Activated T-helper 9 cell treated with anti-CD3 and anti-CD28 coated beads, Interleukin-2, amount 50 U/mL, for 16 hours (primary cell): ENCODE results near the gene TMEM256.
A peak's percentile ranks its signal among the peaks of the same experiment; 100 is the strongest.
"Not testable (repeated sequence)": the region's sequence is repeated elsewhere in the genome, so short reads cannot be mapped to it uniquely, and the experiment has no call there.

Experiments
- DNase-seq: peaks from one replicate; pipeline ENCODE4 v3.0.0-alpha.2; 2020; ENCODE audit warnings: low read depth

Gene TMEM256

GRCh38 chr17:7383371-7383741 lies 20.5 kb downstream of the TMEM256 start:
- DNase-seq: no peak

DNA sequence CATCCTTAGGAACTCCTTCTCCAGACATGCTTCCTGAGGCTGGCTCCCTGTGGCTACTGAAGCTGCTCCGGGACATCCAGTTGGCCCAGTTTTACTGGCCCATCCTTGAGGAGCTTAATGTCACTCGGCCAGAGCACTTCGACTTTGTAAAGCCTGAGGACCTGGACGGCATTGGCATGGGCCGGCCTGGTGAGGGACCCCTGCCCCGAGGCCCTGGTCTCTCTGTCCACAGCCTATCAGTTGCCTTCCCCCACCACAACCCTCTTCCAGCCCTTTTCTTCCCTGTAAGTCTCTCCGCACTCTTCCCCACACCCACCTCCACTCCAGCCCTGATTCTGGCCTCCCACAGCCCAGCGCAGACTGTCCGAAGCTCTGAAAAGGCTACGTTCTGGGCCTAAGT lies 21.0 kb downstream of the TMEM256 start:
- DNase-seq: no peak

GRCh38 chr17:7380855-7381683 lies 22.8 kb downstream of the TMEM256 start, which contains the start of gene TNK1:
Gene TNK1 (plus strand): TSS chr17:7381089. CDS start chr17:7382927, 1,838 bp downstream.
- no peak for DNase-seq

DNA sequence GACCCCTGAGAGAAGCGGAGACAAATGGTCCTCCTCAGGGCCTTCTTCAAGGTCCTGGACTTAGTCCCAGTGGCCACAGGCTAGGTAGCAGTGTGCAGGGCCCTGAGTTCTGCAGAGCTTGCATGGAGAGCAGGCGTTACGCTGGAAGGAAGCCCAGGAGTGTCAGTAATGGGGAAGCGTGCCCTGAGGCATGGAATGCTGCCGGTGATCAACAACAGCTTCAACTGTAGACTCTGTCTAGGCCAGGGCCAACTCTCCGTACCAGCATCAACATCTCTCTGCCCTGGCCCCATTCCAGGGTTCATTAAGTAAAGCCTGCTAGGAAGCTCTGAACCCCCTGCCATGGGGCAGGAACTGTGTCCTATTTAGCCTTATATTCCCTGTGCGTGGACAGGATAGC lies 23.6 kb downstream of the TMEM256 start:
- DNase-seq: no peak

DNA sequence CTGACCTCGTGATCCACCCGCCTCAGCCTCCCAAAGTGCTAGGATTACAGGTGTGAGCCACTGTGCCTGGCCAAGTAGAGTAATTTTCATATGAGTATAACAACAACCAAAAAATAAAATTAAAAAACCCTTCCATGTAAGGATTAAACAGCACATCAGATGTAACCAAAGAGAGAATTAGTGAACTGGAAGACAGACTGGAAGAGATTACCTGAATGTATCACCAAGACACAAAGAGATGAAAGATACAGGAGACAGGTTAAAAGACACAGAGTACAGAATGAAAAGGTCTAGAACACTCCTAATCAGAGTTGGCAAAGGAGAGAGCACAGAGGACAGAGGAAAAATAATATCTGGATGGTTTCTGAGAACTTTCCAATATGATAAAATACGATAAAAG lies 24.8 kb downstream of the TMEM256 start:
- no peak for DNase-seq

DNA sequence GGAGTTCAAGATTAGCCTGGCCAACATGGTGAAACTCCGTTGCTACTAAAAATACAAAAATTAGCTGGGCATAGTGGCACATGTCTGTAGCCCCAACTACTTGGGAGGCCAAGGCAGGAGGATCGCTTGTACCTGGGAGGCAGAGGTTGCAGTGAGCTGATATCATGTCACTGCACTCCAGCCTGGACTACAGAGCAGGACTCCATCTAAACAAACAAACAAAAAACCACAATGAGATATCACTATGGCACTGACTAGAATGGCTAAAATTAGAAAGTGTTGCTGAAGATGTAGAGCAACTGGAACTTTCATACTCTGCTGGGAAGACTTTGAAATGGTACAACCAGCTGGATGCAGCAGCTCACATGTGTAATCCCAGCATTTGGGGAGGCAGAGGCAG lies 29.5 kb downstream of the TMEM256 start:
- no peak for DNase-seq

DNA sequence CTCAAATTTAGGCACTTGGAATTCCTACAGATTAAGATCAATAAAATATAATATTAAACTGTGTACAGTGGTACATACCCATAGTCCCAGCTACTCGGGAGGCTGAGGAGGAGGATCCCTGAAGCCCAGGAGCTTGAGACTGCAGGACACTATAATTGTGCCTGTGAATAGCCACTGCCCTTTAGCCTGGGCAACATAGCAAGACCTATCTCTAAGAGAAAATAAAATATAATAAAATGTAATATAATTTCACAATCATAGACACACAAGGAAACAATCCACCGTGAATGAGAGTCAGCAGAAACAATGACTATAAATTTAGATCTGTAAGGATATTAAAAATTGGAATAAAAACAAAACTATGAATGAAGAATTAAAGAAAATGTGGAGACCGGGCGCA lies 33.0 kb downstream of the TMEM256 start:
- no peak for DNase-seq

DNA sequence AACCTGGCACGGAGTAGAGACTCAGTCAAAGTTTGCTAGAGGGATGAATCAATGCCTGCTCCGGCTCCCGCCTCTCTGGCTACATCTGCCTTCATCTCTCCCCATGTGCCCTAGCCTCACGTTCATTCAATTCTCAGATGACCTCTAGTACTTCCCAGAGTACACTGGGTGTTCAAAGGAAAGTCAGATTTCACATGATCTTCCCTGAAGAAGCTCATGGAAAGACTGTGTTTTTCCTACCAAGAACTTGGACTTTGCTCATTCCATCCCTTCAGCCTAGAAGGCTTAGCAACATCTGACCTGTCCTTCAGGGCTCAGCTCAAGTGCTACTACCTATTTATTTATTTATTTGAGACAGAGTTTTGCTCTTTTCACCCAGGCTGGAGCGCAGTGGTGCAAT lies 34.1 kb downstream of the TMEM256 start:
- DNase-seq: no peak

DNA sequence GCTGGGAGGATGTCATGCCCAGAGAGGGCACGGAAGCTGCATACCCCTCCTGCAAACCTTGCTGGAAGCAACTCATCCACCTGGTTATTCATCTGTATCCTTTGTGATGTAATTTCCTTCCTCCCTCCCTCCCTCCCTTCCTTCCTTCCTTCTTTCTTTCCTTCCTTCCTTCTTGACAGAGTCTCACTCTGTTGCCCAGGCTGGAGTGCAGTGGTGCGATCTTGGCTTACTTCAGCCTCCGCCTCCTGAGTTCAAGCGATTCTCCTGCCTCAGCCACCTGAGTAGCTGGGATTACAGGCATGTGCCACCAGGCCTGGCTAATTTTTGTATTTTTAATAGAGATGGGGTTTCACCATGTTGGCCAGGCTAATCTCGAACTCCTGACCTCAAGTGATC lies 35.3 kb downstream of the TMEM256 start:
- not testable (repeated sequence) for DNase-seq

DNA sequence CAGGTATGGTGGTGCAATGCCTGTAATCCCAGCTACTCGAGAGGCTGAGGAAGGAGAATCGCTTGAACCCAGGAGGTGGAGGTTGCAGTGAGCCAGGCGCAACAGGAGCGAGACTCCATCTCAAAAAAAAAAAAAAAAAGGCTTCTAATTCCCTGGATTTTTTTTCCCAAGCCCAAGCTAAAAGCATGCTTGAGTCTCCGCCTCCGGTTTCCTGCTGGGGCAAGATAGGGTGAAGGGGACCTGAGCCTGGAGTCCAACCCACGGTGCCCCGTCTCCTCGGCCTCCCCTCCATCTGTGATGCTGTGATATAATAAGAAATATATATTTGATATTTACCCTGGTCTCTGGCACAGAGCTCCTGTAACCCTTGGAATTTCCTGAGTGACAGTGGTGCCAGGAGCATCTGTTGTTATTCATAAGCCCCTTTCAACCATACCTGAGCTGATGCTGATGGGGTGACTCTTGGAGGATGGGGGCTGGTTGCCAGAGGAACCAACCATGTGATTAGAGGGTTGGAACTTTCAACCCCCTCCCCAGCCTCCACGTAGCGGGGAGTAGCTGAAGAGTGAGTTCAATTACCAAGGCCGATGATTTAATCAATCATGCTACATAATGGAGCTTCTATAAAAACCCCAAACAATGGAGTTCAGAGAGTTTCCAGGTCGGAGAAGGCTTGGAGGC lies 35.8 kb downstream of the TMEM256 start:
- no peak for DNase-seq

GRCh38 chr17:7367083-7367482 lies 36.8 kb downstream of the TMEM256 start:
- DNase-seq: no peak

- not testable (repeated sequence) for DNase-seq
These were observed 37.9 kb downstream of the TMEM256 start for GRCh38 chr17:7365963-7366362.

GRCh38 chr17:7363311-7363710 lies 40.6 kb downstream of the TMEM256 start:
- no peak for DNase-seq

DNA sequence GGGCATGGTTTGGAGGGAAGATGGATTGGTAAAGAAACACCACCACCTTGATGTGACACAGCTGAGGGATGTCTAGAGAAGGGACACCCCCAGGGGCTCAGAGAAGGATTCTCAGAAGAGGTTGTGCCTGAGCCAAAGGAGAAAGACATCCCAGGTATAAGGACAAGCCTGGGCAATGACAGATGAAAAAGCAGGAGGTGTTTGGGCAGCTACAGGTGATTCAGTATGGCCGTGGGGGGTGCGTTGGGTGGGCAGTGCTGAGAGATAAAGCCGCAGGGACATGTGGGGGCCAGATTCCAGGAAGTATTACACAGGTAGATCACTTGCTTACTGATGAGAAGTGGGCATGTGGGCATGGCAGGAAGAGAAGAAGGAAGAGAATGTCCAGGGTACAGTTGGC lies 42.0 kb downstream of the TMEM256 start:
- no peak for DNase-seq

DNA sequence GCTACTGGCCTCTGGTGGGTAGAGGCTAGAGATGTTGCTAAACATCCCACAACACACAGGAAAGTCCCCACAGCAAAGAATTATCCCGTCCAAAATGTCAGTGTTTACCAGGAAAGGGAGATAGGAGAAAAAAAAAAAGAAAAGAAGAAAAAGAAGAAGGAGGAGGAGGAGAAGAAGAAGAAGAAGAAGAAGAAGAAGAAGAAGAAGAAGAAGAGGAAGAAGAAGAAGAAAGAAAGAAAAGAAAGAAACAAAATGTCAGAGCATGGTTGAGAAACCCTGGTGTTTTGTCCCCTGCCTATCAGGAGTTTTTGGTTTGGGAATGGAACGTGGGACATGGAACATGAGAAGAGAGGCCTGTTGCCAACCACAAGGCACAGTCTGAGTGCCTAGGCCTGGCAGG lies 46.5 kb downstream of the TMEM256 start:
- DNase-seq: no peak

DNA sequence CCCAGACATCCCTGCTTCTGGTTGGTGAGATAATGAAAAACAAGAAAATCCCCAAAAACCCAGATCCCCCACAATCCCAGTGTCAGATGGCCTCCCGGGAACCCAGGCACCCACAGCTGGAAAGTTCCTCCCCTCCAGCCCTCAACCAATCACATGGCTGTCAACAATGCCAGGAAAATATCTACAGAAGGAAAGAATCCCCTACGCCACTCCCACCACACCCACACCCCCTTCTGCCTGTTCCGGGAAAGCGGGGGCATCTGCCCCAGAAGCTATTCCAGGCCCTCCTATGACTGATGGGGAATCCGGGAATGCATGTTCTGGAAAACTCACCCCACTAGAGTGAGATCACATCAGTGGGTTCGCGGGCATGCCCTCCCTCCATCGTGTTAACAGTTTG lies 47.1 kb downstream of the TMEM256 start:
- DNase-seq: no peak

GRCh38 chr17:7356072-7356549 lies 47.8 kb downstream of the TMEM256 start:
- DNase-seq: peak; percentile 76

DNA sequence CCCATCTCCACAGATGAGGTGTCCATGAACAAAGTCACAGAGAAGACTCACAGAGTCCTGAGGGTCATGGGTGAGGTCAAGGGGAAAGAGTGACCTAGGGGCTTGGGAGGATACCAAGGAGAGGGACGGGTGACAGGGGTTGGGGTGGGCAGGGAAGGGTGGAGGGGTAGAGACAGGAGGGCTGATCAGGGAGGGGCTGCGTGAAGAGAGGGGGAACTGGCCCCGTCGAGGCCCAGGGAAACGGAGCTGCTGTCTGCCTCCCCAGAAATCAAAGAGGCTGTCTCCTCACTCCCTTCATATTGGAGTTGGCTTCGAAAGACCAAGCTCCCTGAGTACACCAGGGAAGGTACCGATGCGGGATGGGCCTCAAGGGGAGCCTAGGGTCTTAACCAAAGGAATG lies 48.3 kb downstream of the TMEM256 start:
- DNase-seq: no peak

GRCh38 chr17:7355053-7355452 lies 48.8 kb downstream of the TMEM256 start, which contains the start of gene TMEM95:
Gene TMEM95 (plus strand): TSS chr17:7355156. CDS start chr17:7355205, 49 bp downstream.
- DNase-seq: no peak

- no peak for DNase-seq
These were observed 49.5 kb downstream of the TMEM256 start for GRCh38 chr17:7354262-7354843.
